Loucy (cell line): ENCODE measurements around the gene PLD2.

Experiments
- EZH2phosphoT487 ChIP-seq: fragments of 200-600 bp; IDR thresholded peaks from 2 replicates; pipeline ENCODE4 v1.6.1; 2018; ENCODE audit warnings: antibody characterized with exemption, mild to moderate bottlenecking, moderate library complexity, borderline replicate concordance
- TF ChIP-seq, protein P1 (sequence below): fragments of 200-600 bp; sonication (generic); conservative IDR thresholded peaks from 2 replicates; pipeline ENCODE4 v1.5.1; 2014; ENCODE audit warnings: mild to moderate bottlenecking, antibody characterized with exemption, low read length

DNA sequence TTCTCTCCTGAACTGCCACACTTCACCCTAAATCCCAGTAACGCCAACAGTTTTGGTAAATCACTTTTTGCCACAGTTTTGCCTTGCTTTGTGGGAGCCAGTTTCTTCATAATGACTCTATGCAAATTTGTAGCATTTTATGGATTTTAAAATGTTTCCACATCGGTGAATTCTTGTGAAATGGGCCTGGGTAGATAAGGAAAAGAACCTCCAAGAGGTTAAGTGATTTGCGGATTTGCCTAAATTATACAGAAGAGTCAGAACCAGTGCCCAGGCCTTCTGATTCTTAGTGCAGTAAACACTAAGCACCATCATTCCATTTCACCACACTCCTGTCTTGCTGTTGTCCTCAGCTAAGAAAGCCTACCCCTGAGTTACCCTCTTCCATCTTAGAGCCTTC lies 44.1 kb downstream of the PLD2 start:
- TF ChIP-seq, protein P1, sequence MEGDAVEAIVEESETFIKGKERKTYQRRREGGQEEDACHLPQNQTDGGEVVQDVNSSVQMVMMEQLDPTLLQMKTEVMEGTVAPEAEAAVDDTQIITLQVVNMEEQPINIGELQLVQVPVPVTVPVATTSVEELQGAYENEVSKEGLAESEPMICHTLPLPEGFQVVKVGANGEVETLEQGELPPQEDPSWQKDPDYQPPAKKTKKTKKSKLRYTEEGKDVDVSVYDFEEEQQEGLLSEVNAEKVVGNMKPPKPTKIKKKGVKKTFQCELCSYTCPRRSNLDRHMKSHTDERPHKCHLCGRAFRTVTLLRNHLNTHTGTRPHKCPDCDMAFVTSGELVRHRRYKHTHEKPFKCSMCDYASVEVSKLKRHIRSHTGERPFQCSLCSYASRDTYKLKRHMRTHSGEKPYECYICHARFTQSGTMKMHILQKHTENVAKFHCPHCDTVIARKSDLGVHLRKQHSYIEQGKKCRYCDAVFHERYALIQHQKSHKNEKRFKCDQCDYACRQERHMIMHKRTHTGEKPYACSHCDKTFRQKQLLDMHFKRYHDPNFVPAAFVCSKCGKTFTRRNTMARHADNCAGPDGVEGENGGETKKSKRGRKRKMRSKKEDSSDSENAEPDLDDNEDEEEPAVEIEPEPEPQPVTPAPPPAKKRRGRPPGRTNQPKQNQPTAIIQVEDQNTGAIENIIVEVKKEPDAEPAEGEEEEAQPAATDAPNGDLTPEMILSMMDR, result no peak
- no peak for TF ChIP-seq EZH2phosphoT487
